Measurements from ENCODE around the gene IQGAP3. TPM values are rescaled to one million over a fixed set of nuclear protein-coding genes. Genes with fewer than 3 reads are reported as not detected.

IQGAP3 gene
- total and polyA plus RNA-seq, 11 donors: 0.09 to 5.1 (median 0.25) TPM

GRCh38 chr1:156497078-156497742, 75.2 kb downstream of the IQGAP3 start:
- no peak for ATAC-seq
- intact Hi-C loops (cut with DNase I): loop anchor here in 2 of 10 donors (5.0 kb wide), 1 partner anchor 35 kb away; no protein-coding TSS in a partner anchor
- peak in 3 of 5 donors; percentile 33 to 53 (median 51) for DNase-seq

DNA sequence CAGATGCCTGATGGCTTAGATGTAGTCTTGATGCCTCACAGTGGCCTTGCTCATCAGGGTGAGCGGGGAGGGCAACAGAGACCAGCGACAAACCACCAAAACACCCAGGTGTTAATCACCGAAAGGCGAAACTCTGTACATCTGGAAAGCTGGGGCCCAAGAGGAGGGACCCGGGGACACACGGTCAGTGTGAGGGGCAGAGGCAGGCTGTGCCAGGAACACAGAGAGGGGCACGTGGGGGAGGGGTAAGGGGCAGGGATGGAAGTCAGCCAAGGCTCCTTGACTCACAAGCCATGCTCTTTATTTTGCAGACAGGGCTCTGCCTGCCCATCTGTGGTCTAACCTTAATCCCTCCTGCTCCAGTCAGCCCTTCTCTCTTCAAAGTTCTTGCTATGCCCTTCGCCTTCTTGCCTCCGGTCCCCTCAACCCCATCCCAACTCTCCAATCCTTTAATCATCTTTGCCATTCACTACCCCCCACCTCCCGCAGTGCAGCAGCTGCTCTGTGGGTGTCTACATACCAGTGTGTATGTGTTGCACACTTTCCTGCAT, 76.1 kb downstream of the IQGAP3 start:
- peaks cover 57 to 81% (median 75%) of the 10 kb centered on the region in 12 donors for H3K4me1 ChIP-seq
- ATAC-seq: no peak

More at GRCh38 chr1:156497078-156497742, 75.2 kb downstream of the IQGAP3 start:
- Histone ChIP-seq H3K27ac (peak overlapping the region in 11 of 12 donors; percentile 52 to 100 (median 99)), H3K4me1 (peaks cover 50 to 81% (median 75%) of the 10 kb centered on the region in 12 donors), H3K9me3 (no peaks in the 10 kb centered on the region), H3K27me3 (no peaks in the 10 kb centered on the region), H3K4me3 (peak overlapping the region in 9 of 12 donors; percentile 69 to 100 (median 96)), H3K36me3 (peaks cover 0 to 24% (median 4%) of the 10 kb centered on the region in 9 donors)
- TF ChIP-seq POLR2A (IDR thresholded peaks at IDR 0.05): peak in 1 of 2 donors; percentile 42
- TF ChIP-seq, protein P1, sequence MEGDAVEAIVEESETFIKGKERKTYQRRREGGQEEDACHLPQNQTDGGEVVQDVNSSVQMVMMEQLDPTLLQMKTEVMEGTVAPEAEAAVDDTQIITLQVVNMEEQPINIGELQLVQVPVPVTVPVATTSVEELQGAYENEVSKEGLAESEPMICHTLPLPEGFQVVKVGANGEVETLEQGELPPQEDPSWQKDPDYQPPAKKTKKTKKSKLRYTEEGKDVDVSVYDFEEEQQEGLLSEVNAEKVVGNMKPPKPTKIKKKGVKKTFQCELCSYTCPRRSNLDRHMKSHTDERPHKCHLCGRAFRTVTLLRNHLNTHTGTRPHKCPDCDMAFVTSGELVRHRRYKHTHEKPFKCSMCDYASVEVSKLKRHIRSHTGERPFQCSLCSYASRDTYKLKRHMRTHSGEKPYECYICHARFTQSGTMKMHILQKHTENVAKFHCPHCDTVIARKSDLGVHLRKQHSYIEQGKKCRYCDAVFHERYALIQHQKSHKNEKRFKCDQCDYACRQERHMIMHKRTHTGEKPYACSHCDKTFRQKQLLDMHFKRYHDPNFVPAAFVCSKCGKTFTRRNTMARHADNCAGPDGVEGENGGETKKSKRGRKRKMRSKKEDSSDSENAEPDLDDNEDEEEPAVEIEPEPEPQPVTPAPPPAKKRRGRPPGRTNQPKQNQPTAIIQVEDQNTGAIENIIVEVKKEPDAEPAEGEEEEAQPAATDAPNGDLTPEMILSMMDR (IDR thresholded peaks at IDR 0.05): no peak
- 31 to 40% (median 33%) methylated on average over 10 to 11 of the region's 11 CpGs for WGBS, 4 donors

GRCh38 chr1:156495401-156496140, 76.8 kb downstream of the IQGAP3 start:
- ATAC-seq (peak in 3 of 4 donors; percentile 2 to 10 (median 2)), DNase-seq (peak; percentile 73 to 85 (median 77))
- Histone ChIP-seq H3K36me3 (peaks cover 0 to 24% (median 4%) of the 10 kb centered on the region in 9 donors), H3K4me3 (peak overlapping the region in 9 of 12 donors; percentile 69 to 100 (median 96)), H3K4me1 (peaks cover 62 to 86% (median 81%) of the 10 kb centered on the region in 12 donors), H3K27me3 (no peaks in the 10 kb centered on the region), H3K27ac (peak overlapping the region in 11 of 12 donors; percentile 64 to 100 (median 99)), H3K9me3 (no peaks in the 10 kb centered on the region)
- TF ChIP-seq, protein P1 (IDR thresholded peaks at IDR 0.05): no peak
- TF ChIP-seq POLR2A (IDR thresholded peaks at IDR 0.05): no peak
- 46 to 57% (median 55%) methylated on average over 9 of the region's 9 CpGs for WGBS, 4 donors
- intact Hi-C loops (cut with DNase I): loop anchor here in 2 of 10 donors (5.0 kb wide), 1 partner anchor 33 kb away; no protein-coding TSS in a partner anchor

More for the DNA sequence above, 76.1 kb downstream of the IQGAP3 start:
- H3K36me3 ChIP-seq: peaks cover 0 to 24% (median 4%) of the 10 kb centered on the region in 9 donors
- TF ChIP-seq, protein P1 (IDR thresholded peaks at IDR 0.05): no peak
- no peak for TF ChIP-seq POLR2A (IDR thresholded peaks at IDR 0.05)
- intact Hi-C loops (cut with DNase I): loop anchor here in 2 of 10 donors (5.0 kb wide), 1 partner anchor 34 kb away; no protein-coding TSS in a partner anchor
- H3K27me3 ChIP-seq: no peaks in the 10 kb centered on the region
- H3K4me3 ChIP-seq: peak overlapping the region in 9 of 12 donors; percentile 69 to 100 (median 96)
- peak overlapping the region in 11 of 12 donors; percentile 16 to 100 (median 99) for H3K27ac ChIP-seq
- WGBS, 4 donors: 26 to 37% (median 33%) methylated on average over 10 of the region's 10 CpGs
- H3K9me3 ChIP-seq: no peaks in the 10 kb centered on the region
- peak in 3 of 5 donors; percentile 37 to 58 (median 49) for DNase-seq
